Endothelial cell of umbilical vein (primary cell): ENCODE data around the gene RANGAP1. TPM values are rescaled to one million over a fixed set of nuclear protein-coding genes. Genes with fewer than 3 reads are reported as not detected.

Source experiments
- BruUV-seq: library from RNA; stranded (reverse); fragments of 400-500 nt; replicated peaks from 2 replicates; lab custom pipeline; 2021; lab: Mats Ljungman, UMichigan
- CTCF ChIA-PET: fragments of 300-600, 350-600 bp; sonication (Branson Sonifier 250); formaldehyde crosslinking; loops from one replicate; lab custom pipeline; 2021; ENCODE audit warnings: antibody characterized with exemption, inconsistent platforms; lab: Charles Lee
- POLR2A ChIA-PET: fragments of 300-600, 350-600 bp; sonication (Branson Sonifier 250); formaldehyde crosslinking; loops from one replicate; lab custom pipeline; 2021; ENCODE audit warnings: antibody characterized with exemption, inconsistent platforms; lab: Charles Lee
- DNase-seq: peaks from one replicate; pipeline ENCODE4 v3.0.0-alpha.2; 2011; ENCODE audit warnings: low read depth, low spot score
- FAIRE-seq: peaks from 2 replicates; lab custom pipeline; 2011; peaks lifted over from hg19 to GRCh38; lab: Jason Lieb, UNC
- H2AFZ ChIP-seq: 2 replicates; pipeline ENCODE4 v1.6.0; 2012; ENCODE audit warnings: low read depth, low read length, control low read depth, inconsistent platforms
- H3K27ac ChIP-seq: 2 replicates; pipeline ENCODE4 v1.5.1; 2011; ENCODE audit warnings: low read depth, mild to moderate bottlenecking, control low read depth, low read length, moderate library complexity; ENCODE audit not compliant: insufficient read depth
- H3K27me3 ChIP-seq, 2 experiments: 2 replicates each; pipeline versions ENCODE4 v1.6.0 to v1.6.1; 2011; ENCODE audit warnings: low read length in 2 of 2, mixed read lengths in 1 of 2; ENCODE audit not compliant: control insufficient read depth in 2 of 2, insufficient read depth in 2 of 2
- H3K36me3 ChIP-seq, 2 experiments: 2 replicates in 1 of 2; 3 replicates in 1 of 2; pipeline ENCODE4 v1.5.1; 2011; ENCODE audit warnings: low read length in 2 of 2, mild to moderate bottlenecking in 1 of 2, moderate library complexity in 1 of 2; ENCODE audit not compliant: control insufficient read depth in 2 of 2, insufficient read depth in 2 of 2; ENCODE audit errors: extremely low read depth in 1 of 2
- H3K4me1 ChIP-seq: 3 replicates; pipeline ENCODE4 v1.5.1; 2011; ENCODE audit warnings: mild to moderate bottlenecking, low read length; ENCODE audit not compliant: control insufficient read depth, insufficient read depth; ENCODE audit errors: extremely low read depth
- H3K4me2 ChIP-seq: 2 replicates; pipeline ENCODE4 v1.6.1; 2011; ENCODE audit warnings: low read length, control low read depth, mixed read lengths; ENCODE audit not compliant: insufficient read depth
- H3K4me3 ChIP-seq, 3 experiments: fragments of 200-600 bp in 1 of 3; sonication (generic), shearing (Covaris generic) in 1 of 3; replicated peaks in 1 of 3; 2 replicates each; pipeline ENCODE4 v1.5.1; 2011 to 2016; ENCODE audit warnings: control low read depth in 3 of 3, low read length in 3 of 3, mild to moderate bottlenecking in 2 of 3, inconsistent platforms in 1 of 3, low read depth in 1 of 3, moderate library complexity in 1 of 3; ENCODE audit not compliant: insufficient read depth in 1 of 3
- H3K79me2 ChIP-seq: 2 replicates; pipeline ENCODE4 v1.6.0; 2012; ENCODE audit warnings: low read length, inconsistent platforms; ENCODE audit not compliant: control insufficient read depth, insufficient read depth
- H3K9ac ChIP-seq: replicated peaks from 2 replicates; pipeline ENCODE3; 2011; ENCODE audit warnings: low read length, control low read depth; ENCODE audit not compliant: insufficient read depth; ENCODE audit errors: extremely low read depth
- H3K9me1 ChIP-seq: replicated peaks from 3 replicates; pipeline ENCODE4 v1.6.0; 2011; ENCODE audit warnings: mild to moderate bottlenecking, low read length; ENCODE audit not compliant: control insufficient read depth, insufficient read depth; ENCODE audit errors: extremely low read depth
- H3K9me3 ChIP-seq: replicated peaks from 2 replicates; pipeline ENCODE4 v1.5.1; 2012; ENCODE audit warnings: low read length, inconsistent platforms; ENCODE audit not compliant: control insufficient read depth, insufficient read depth
- H4K20me1 ChIP-seq: replicated peaks from 2 replicates; pipeline ENCODE3; 2011; ENCODE audit warnings: mild to moderate bottlenecking, low read length; ENCODE audit not compliant: control insufficient read depth, insufficient read depth; ENCODE audit errors: extremely low read depth
- GATA2 ChIP-seq: IDR thresholded peaks from 2 replicates; pipeline ENCODE4 v1.7.0; 2011; ENCODE audit warnings: low read depth, mild to moderate bottlenecking, moderate library complexity, mixed read lengths, low read length; ENCODE audit not compliant: insufficient read length, insufficient read depth
- JUN ChIP-seq: IDR thresholded peaks from 2 replicates; pipeline ENCODE4 v1.6.1; 2011; ENCODE audit warnings: borderline replicate concordance, low read depth; ENCODE audit not compliant: insufficient read length, insufficient read depth
- POLR2A ChIP-seq: IDR thresholded peaks from 2 replicates; pipeline ENCODE4 v1.6.1; 2012; ENCODE audit warnings: low read depth, mild to moderate bottlenecking, control low read depth, low read length
- POLR2AphosphoS5 ChIP-seq: IDR thresholded peaks from 2 replicates; pipeline ENCODE4 v1.6.1; 2012; ENCODE audit warnings: low read depth, mild to moderate bottlenecking, control low read depth, low read length, moderate library complexity; ENCODE audit not compliant: insufficient read depth
- dilution Hi-C: fragments of 300-500 bp; cut with MboI; formaldehyde crosslinking; loops from one replicate; pipeline ENCODE4 v1.15.0; 2019; ENCODE audit warnings: low sequenced_read_pairs; ENCODE audit not compliant: extremely low pct_ligation_motif_present
- intact Hi-C: fragments of 100-400 bp; cut with micrococcal nuclease; formaldehyde crosslinking; loops from one replicate; pipeline ENCODE4 v1.10.0; 2022
- polyA plus RNA-seq, 4 experiments: library from polyadenylated mRNA; depleted of rRNA in 3 of 4; stranded (reverse) in 3 of 4; unstranded in 1 of 4; fragments of >200 nt; gene quantifications; 2 replicates each; pipeline versions ENCODE4 v1.2.1 to v1.2.3, GENCODE V29; 2011 to 2012; ENCODE audit warnings: missing spikeins in 1 of 4
- total RNA-seq: library from RNA; stranded (reverse); gene quantifications from 2 replicates; pipeline ENCODE4 v1.2.3, GENCODE V29; 2021
- TF ChIP-seq, protein P1 (sequence below), 2 donors: IDR thresholded peaks; 1 replicate in 1 of 2; 2 replicates in 1 of 2; pipeline ENCODE4 v1.5.1; 2011; ENCODE audit warnings: low read length in 2 of 2, mild to moderate bottlenecking in 2 of 2, moderate library complexity in 2 of 2, control low read depth in 1 of 2, inconsistent platforms in 1 of 2, low read depth in 1 of 2; ENCODE audit not compliant: insufficient read depth in 1 of 2; ENCODE audit errors: extremely low read depth in 1 of 2

The RANGAP1 gene
- total and polyA plus RNA-seq, 2 donors (not counting 3 experiments of a cell fraction or from before 2014, with no cell fraction given): 169 to 182 TPM

- Histone ChIP-seq H3K27ac (no peak overlapping the region), H3K4me2 (no peak overlapping the region), H2AFZ (no peak overlapping the region), H3K36me3 (peaks cover 10 to 41% of the 10 kb centered on the region in 2 experiments), H3K9me3 (no peaks in the 10 kb centered on the region), H3K4me3 (no peak overlapping the region), H3K4me1 (peaks cover 1% of the 10 kb centered on the region), H3K9me1 (no peaks in the 10 kb centered on the region), H3K9ac (no peak overlapping the region), H4K20me1 (no peaks in the 10 kb centered on the region), H3K27me3 (no peaks in the 10 kb centered on the region), H3K79me2 (no peaks in the 10 kb centered on the region)
- dilution Hi-C loops (no loop called here), intact Hi-C loops (no loop called here)
- TF ChIP-seq GATA2 (no peak), POLR2AphosphoS5 (no peak), POLR2A (no peak), JUN (no peak)
- TF ChIP-seq, protein P1, sequence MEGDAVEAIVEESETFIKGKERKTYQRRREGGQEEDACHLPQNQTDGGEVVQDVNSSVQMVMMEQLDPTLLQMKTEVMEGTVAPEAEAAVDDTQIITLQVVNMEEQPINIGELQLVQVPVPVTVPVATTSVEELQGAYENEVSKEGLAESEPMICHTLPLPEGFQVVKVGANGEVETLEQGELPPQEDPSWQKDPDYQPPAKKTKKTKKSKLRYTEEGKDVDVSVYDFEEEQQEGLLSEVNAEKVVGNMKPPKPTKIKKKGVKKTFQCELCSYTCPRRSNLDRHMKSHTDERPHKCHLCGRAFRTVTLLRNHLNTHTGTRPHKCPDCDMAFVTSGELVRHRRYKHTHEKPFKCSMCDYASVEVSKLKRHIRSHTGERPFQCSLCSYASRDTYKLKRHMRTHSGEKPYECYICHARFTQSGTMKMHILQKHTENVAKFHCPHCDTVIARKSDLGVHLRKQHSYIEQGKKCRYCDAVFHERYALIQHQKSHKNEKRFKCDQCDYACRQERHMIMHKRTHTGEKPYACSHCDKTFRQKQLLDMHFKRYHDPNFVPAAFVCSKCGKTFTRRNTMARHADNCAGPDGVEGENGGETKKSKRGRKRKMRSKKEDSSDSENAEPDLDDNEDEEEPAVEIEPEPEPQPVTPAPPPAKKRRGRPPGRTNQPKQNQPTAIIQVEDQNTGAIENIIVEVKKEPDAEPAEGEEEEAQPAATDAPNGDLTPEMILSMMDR (IDR thresholded peaks at IDR 0.05; ENCODE audit: extremely low read depth in 1 of 2, insufficient read depth in 1 of 2, low read depth in 1 of 2, low read length in 2 of 2): no peak
- BruUV-seq: no TSS peak
- ChIA-PET CTCF (no interaction called here), POLR2A (no interaction called here)
- no peak for FAIRE-seq
- no peak for DNase-seq
Measured at GRCh38 chr22:41222846-41223507, 63.0 kb downstream of the RANGAP1 start.
